ENCODE results near the gene INAVA.

INAVA gene, protein sequence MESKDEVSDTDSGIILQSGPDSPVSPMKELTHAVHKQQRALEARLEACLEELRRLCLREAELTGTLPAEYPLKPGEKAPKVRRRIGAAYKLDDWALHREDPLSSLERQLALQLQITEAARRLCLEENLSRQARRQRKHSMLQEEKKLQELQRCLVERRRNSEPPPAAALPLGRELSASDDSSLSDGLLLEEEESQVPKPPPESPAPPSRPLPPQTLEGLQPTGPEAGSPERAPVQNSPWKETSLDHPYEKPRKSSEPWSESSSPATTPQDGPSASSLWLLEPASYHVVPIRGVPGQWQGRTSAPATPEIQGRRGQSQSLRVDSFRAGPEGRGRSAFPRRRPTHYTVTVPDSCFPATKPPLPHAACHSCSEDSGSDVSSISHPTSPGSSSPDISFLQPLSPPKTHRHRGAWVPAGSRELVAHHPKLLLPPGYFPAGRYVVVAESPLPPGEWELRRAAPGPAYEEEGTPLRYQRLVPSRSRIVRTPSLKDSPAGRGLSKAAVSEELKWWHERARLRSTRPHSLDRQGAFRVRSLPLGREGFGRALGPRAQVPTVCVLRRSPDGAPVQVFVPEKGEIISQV

GRCh38 chr1:200894712-200895442 is at the start of gene INAVA:
TSS of gene INAVA (plus strand) at chr1:200894900. CDS start at chr1:200898401, 3,501 bp downstream.
- H3K79me2 ChIP-seq (ENCODE audit: insufficient read depth, low read depth), result peaks cover 26% of the 10 kb centered on the region
- no peaks in the 10 kb centered on the region for H4K20me1 ChIP-seq (ENCODE audit: insufficient read depth)
- peak within 1 kb of the TSS; percentile 68; the same call in 1 of the 2 replicates for H3K27ac ChIP-seq
- H2AFZ ChIP-seq (ENCODE audit: low read depth), result no peak within 1 kb of the TSS
- H3K4me1 ChIP-seq (ENCODE audit: low read depth, poor library complexity, severe bottlenecking), result peaks cover 83% of the 10 kb centered on the region
- TF ChIP-seq, protein P1, sequence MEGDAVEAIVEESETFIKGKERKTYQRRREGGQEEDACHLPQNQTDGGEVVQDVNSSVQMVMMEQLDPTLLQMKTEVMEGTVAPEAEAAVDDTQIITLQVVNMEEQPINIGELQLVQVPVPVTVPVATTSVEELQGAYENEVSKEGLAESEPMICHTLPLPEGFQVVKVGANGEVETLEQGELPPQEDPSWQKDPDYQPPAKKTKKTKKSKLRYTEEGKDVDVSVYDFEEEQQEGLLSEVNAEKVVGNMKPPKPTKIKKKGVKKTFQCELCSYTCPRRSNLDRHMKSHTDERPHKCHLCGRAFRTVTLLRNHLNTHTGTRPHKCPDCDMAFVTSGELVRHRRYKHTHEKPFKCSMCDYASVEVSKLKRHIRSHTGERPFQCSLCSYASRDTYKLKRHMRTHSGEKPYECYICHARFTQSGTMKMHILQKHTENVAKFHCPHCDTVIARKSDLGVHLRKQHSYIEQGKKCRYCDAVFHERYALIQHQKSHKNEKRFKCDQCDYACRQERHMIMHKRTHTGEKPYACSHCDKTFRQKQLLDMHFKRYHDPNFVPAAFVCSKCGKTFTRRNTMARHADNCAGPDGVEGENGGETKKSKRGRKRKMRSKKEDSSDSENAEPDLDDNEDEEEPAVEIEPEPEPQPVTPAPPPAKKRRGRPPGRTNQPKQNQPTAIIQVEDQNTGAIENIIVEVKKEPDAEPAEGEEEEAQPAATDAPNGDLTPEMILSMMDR (conservative IDR thresholded peaks at IDR 0.05; ENCODE audit: low read depth, low read length), result no peak
- H3K9ac ChIP-seq, result peak within 1 kb of the TSS; percentile 85; the same call in 1 of the 2 replicates
- no peaks in the 10 kb centered on the region for H3K36me3 ChIP-seq (ENCODE audit: insufficient read depth)
- peak within 1 kb of the TSS; percentile 98 for H3K4me2 ChIP-seq
- no peaks in the 10 kb centered on the region for H3K27me3 ChIP-seq (ENCODE audit: insufficient read depth, low read depth)
- H3K4me3 ChIP-seq (IDR thresholded peaks at IDR 0.05; ENCODE audit: insufficient read depth, low read depth, low read length), result no peak within 1 kb of the TSS

GRCh38 chr1:200845360-200845759 is 49.3 kb upstream of the INAVA start:
- H3K79me2 ChIP-seq (ENCODE audit: insufficient read depth, low read depth), result no peaks in the 10 kb centered on the region
- no peak overlapping the region for H3K4me3 ChIP-seq (IDR thresholded peaks at IDR 0.05; ENCODE audit: insufficient read depth, low read depth, low read length)
- TF ChIP-seq, protein P1 (conservative IDR thresholded peaks at IDR 0.05; ENCODE audit: low read depth, low read length), result no peak
- H2AFZ ChIP-seq (ENCODE audit: low read depth), result no peak overlapping the region
- no peak overlapping the region for H3K9ac ChIP-seq
- H4K20me1 ChIP-seq (ENCODE audit: insufficient read depth), result no peaks in the 10 kb centered on the region
- no peak overlapping the region for H3K4me2 ChIP-seq
- H3K27me3 ChIP-seq (ENCODE audit: insufficient read depth, low read depth), result no peaks in the 10 kb centered on the region
- H3K4me1 ChIP-seq (ENCODE audit: low read depth, poor library complexity, severe bottlenecking), result no peaks in the 10 kb centered on the region
- H3K36me3 ChIP-seq (ENCODE audit: insufficient read depth), result peaks cover 8% of the 10 kb centered on the region; the same call in 1 of the 2 replicates
- H3K27ac ChIP-seq, result no peak overlapping the region

- no peak overlapping the region for H3K4me2 ChIP-seq
- H3K27ac ChIP-seq, result no peak overlapping the region
- H3K79me2 ChIP-seq (ENCODE audit: insufficient read depth, low read depth), result no peaks in the 10 kb centered on the region
- H3K9ac ChIP-seq, result no peak overlapping the region
- peaks cover 8% of the 10 kb centered on the region; the same call in 1 of the 2 replicates for H3K36me3 ChIP-seq (ENCODE audit: insufficient read depth)
- H2AFZ ChIP-seq (ENCODE audit: low read depth), result no peak overlapping the region
- no peak overlapping the region for H3K4me3 ChIP-seq (IDR thresholded peaks at IDR 0.05; ENCODE audit: insufficient read depth, low read depth, low read length)
- H3K27me3 ChIP-seq (ENCODE audit: insufficient read depth, low read depth), result no peaks in the 10 kb centered on the region
- TF ChIP-seq, protein P1 (conservative IDR thresholded peaks at IDR 0.05; ENCODE audit: low read depth, low read length), result no peak
- no peaks in the 10 kb centered on the region for H4K20me1 ChIP-seq (ENCODE audit: insufficient read depth)
- no peaks in the 10 kb centered on the region for H3K4me1 ChIP-seq (ENCODE audit: low read depth, poor library complexity, severe bottlenecking)
These were observed 48.3 kb upstream of the INAVA start for GRCh38 chr1:200846398-200846797.

DNA sequence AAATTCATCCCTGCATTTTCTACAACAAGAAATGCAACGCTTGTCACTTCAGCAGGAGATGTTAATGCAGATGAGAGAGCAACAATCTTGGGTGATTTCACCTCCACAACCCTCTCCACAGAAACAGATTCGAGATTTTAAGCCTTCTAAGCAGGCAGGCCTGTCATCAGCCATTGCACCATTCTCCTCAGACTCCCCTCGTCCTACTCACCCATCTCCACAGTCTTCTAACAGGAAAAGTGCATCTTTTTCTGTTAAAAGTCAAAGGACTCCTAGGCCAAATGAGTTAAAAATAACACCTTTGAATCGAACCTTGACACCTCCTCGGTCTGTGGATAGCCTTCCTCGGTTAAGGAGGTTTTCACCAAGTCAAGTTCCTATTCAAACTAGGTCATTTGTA is 45.3 kb upstream of the INAVA start:
- no peak overlapping the region for H2AFZ ChIP-seq (ENCODE audit: low read depth)
- H3K9ac ChIP-seq, result no peak overlapping the region
- H3K4me1 ChIP-seq (ENCODE audit: low read depth, poor library complexity, severe bottlenecking), result no peaks in the 10 kb centered on the region
- H3K79me2 ChIP-seq (ENCODE audit: insufficient read depth, low read depth), result no peaks in the 10 kb centered on the region
- H3K27me3 ChIP-seq (ENCODE audit: insufficient read depth, low read depth), result no peaks in the 10 kb centered on the region
- TF ChIP-seq, protein P1 (conservative IDR thresholded peaks at IDR 0.05; ENCODE audit: low read depth, low read length), result no peak
- H3K4me2 ChIP-seq, result no peak overlapping the region
- H3K27ac ChIP-seq, result no peak overlapping the region
- H4K20me1 ChIP-seq (ENCODE audit: insufficient read depth), result no peaks in the 10 kb centered on the region
- no peak overlapping the region for H3K4me3 ChIP-seq (IDR thresholded peaks at IDR 0.05; ENCODE audit: insufficient read depth, low read depth, low read length)
- peaks cover 8% of the 10 kb centered on the region; the same call in 1 of the 2 replicates for H3K36me3 ChIP-seq (ENCODE audit: insufficient read depth)
